Stimulated activated CD8-positive, alpha-beta memory T cell treated with anti-CD3 and anti-CD28 coated beads, Interleukin-2, amount 100 ng/mL, for 48 hours (primary cell): Measurements from ENCODE around the gene FHL3.

Experiments used
- DNase-seq, 2 donors: peaks; one replicate each; pipeline ENCODE4 v3.0.0-alpha.2; 2020; ENCODE audit warnings: low read depth in 2 of 2

Gene FHL3

DNA sequence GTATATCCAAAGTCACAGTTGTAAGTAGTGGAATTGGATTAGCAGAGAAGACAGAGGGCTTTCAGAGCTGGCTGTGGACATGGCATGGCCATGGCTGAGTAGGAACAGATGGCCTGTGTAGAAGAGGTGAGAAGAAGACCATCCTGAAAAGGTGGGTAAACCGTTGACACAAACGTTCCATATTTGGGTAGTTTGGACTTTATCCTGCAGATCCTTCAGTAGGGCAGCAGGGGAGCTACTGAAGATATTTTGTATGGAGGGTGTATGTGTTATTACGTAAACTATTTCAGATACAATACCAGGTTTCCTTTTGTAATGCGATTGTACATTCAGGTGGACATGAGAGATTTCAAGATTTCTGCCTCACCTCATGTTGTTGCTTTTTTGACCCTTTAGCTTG is 8.9 kb upstream of the FHL3 start:
- no peak for DNase-seq

DNA sequence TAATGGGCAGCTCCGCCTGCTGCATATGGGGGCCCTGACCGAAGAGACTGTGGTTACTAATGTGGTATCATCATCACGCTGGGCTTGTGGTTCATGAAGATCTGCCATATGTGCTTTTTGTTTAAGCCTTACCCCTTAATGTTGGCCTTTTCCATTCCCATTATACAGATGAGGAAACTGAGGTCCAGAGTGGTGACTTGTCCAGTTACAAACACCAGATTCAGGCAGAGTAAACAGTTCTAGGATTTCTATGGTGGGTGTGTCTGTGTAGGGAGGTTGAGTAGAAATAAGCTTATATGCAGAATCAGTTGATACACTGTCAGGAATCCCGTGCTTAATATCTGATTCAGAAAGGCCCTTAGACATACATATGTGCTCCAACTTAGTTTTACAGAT is 7.9 kb upstream of the FHL3 start:
- no peak for DNase-seq

DNA sequence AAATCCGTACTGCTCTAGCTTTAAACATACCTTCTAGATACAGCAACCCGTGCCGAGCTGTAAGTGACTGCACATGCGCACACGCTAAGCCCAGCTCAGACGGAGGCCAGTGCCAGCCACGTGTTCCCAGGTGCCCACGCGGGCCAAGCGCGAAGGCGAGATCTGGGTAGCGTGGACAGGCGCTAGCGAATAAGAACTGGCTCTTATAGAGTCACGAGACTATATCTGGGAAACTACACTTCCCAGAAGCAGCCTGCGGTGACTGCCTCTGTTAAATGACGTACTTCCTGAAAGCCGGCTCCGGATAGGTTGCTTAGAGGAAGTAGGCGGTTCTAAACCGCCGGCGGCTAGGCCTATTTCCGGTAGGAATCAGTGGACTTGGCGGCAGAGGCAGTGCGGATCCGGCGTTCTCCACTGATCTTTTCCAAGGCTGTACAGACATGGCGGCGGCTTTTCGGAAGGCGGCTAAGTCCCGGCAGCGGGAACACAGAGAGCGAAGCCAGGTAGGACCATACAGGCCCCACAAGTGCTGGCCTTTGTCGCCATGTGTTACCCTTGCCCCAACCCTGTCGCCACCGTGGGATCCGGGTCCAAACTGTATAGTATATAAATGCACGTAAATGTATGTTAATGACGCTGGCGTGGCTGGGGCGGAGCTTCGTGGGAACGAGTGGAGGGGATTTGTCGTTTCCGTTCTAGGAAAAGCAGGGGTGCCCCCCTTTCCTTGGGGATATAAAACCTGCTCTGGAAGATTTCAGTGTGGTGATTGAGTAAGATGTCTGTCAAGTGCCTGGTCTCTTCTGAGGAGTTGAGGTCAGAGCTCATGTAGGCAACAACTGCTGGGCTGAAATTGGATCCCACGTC is 7.3 kb upstream of the FHL3 start, which contains the start of gene UTP11:
Gene UTP11 (plus strand): TSS at position 372 of the 864 bp plus-strand sequence. CDS start 69 bp downstream, at position 441.
- DNase-seq = peak; percentile 74 to 83

DNA sequence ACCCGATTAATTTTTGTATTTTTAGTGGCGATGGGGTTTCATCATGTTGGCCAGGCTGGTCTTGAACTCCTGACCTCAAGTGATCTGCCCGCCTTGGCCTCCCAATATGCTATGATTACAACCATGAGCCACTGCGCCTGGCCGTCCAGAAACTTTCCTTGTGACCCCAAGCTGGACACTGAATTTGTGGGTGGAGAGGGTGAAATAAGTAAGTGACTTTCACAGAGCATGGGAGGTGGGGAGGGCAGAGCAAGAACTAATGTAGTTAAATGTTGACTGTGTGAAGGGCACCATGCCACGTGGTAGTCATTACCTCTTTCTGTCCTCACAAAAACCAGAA is 4.5 kb upstream of the FHL3 start:
- no peak for DNase-seq

DNA sequence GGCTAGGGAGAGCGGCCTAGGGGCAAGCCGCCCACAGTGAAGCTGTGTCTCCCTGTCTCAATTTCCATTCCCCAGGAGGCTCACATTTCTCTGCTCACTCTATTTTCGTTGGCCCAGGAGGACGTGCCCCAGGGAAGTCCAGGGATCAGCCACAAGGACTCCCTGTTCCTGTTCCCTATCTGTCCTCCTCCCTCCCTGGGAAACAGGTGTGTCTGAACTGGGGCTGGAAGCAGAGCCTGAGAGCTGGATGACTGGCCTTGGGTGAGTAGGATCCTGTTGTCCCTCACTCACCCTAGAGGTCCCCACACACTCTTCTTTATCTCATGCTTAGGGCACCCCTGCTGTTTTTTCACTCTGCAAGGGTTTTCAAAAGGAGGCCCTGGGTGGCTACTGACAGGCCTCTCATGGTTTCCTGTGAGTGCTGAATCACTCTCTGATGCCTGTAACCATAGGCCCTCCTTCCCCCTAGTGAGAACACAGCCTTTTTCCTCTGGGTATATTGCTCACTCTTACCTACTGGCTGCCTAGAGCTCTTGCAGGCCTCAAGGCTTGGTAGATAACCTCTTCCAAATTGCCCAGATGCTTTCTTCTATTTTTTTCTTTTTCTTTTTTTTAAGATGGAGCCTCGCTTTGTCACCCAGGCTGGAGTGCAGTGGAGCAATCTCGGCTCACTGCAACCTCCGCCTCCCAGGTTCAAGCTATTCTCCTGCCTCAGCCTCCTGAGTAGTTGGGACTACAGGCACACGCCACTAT is 4.0 kb upstream of the FHL3 start:
- DNase-seq = peak in 1 of 2 donors; percentile 34

DNA sequence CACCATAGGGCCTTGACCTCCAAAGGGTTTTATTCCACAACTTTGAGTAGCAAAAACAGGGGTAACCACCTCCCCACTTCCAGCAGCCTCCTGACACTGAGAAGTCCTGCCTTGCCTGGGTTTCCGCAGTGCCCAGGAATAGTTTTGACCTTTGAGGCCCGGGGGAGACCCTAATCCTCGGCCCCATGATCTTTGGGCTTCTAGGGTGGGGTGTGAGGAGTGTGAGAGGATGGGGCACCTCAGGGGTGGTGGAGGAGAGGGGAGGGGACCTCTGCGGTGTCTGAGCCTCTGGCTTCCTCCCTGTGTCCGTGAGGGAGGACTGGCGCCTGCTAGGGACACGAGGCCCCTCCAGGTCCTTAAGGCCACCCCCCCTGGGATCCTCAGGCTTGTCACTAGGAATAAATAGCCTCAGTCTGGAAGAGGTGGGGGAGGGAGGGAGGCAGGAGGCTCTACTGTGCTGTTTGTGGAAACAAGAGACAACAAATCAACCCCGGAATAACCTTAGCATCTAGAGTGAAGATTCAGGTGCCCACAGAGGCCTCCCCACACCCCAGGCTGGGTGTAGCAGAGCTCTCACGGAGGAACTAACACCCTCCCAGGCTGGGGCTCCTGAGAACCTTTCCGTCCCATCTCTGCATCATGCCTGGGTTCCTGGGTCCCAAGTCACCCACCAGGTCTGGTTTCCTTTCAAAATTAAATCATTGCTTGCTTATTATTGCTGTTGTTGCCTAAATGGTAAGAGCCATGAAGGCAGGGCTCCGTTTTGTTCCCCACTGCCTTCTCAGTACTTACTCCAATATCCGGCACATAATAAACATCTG is 904 bp upstream of the FHL3 start:
- DNase-seq = no peak

DNA sequence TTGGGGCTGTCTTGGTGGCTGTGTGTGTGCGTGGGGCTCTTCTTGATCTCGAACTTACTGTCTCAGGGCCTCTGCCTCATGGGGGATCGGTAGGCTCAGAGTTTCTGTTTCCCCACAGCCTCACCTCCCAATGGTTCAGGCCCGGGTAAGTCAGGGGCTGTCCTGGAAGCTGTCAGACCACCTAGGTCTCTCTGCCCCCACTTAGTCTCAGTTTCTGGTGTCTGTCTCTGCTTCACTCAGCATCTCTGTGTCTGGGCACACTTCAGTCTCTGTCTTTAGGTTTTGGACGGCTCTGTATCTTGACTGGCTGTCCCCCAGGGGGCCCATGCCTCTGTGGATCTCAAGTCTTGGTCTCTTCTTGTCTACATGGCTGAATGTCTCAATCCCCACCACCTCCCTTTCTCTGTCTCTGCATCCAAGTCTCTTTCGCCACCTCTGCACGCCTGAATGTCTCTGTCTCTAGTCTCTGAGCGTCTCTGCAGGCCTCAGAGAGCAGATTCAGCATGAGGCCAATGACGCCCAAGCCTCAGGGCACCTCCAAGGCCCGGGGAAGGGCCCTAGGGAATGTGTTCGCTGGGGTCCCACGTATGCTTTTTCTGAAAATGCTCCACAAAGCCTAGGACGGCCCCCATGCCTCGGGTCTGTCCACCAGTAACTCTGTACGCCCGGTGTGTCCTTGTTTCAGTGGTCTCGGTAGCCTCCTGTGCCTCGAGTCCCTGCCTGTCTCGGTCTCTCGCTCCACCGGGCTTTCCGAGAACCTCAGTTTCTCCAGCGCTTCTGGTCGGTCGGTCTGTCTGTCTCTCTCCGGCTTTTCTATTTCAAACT is 818 bp downstream of the FHL3 start:
- no peak for DNase-seq

DNA sequence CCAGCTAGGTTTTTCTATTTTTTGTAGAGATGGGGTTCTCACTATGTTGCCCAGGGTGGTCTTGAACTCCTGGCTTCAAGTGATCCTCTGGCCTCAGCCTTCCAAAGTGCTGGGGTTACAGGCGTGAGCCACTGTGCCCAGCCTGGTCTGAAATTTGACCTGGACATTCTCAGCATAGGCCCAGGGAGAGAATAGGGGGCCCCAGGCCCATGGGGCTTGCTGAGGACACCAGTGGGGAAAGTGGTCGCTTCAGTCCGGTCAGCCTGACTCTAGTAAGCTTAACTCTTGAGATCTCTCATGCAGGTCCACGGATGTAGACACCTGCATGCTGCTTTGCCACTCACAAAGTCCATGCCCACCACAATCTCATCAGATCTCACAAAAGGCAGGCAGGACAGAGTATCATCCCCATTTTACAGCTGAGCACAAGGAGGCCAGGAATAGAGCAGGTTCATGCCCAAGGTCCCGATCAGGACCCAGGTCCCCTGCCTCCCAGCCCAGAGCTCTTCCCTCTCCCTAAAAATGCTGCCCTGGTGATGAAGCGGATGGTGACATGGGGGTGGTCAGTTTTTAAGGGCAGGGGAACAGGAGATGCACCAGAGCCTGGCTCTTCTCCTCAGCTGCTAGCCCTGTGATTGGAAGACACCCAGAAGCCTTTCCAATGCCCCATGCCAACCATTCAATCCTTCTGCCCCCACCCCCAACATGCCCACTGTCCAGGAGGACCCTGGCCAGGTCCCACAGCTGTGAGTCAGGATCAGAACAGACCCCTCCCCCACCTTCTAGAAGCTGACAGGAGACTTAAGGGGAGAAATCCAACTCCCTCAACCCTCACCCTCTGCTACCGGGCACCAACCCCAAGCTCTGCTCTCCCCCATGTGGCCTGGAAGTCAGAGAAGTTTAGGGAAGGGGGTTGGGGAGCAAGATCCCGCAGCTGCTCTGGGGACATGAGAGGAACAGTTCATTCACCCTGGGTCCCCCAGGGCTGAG is 1.8 kb downstream of the FHL3 start:
- no peak for DNase-seq

DNA sequence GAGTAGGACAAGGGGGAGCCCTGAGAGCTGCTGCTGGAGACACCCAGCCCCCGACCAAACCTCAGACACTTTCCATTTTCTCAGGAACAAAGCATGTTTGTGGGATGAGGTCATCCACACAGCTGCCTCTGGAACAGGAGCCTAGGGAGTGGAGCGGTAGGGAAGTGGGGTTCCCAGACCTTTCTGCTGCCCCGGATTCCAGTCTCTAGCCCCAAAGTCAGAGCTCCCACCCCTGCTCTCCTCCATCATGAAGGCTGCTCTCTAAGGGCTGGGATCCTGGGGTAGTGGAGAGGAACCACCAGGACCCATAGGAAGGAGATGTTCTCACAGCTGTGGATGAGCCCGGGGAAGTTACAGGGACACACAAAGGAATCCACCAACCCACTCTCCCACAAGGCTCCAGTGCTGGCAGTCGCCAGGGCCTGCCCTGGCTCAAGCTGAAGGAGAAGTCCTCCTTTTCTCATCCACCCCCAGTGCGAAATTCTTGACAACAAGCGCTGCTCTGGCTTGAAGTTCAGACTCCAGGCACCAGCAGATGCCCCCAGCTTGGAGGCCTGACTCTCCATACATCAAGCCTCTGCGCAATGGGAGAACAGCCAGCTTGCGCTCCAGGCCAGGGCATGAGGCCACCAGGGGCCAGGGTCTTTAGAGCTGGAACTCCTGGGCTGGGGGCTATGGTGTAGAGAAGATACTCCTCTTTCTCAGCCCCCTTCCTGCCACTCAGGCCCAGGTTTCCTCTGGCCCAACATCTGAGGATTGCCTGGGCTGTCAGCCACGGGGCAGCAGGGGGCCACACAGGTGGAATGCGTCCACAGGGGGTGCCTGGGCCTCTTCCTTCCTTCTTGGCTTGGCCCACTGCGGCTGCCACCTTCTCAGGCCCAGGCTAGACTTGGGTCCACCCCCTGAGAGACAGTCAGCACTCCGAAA is 4.5 kb downstream of the FHL3 start:
- DNase-seq = no peak

DNA sequence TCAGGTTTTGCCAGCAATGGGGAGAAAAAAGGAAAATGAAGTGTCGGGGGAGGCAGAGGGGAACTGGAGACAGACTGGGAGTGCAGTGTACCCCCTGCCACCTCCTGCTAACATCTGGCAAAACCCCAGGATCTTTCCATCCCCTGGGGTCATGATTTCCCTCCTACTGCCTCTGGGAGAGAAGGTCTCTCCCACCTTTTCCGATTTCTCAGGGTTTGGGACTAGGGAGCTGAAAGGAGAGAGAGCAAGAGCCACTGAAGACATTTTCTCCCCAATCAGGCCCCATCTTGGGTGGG is 5.1 kb downstream of the FHL3 start:
- DNase-seq = no peak

DNA sequence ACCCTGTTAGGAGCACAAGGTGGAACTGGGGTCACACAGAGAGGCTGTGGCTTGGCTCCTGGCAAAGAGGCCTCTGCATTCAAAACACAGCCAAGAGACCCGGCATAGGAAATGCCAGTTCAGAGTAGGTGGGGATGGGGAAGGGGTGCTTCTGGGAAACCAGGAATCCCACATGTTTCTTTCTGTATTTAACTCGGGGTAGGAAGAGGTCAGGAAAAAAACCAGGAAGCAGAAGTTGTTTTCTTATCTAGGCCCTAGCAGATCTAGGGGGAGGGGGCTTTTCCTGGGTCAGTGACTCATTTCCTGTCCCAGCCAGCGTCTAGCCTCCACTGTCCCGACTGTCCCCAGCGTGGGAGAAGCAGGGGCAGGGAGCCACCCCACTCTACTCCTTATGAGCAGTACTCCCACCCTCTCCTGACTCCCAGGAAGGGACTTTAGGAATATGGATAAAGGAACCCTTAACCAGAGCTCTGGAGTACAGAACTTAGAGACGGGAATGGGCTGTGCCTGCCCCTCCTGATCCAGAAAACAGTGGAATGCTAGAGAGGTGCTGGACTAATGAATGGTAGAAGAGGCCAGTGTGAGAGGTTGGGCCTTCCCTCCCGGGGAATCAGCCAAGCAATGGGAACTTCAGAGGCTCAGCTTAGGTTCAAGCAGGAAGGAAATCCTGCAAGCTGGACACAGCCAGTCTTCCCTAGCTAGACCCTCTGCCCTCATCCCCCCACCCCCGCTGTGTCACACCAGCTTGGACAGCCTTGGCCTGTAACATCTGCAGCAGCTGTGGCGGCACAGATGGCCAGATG is 5.7 kb downstream of the FHL3 start:
- no peak for DNase-seq

DNA sequence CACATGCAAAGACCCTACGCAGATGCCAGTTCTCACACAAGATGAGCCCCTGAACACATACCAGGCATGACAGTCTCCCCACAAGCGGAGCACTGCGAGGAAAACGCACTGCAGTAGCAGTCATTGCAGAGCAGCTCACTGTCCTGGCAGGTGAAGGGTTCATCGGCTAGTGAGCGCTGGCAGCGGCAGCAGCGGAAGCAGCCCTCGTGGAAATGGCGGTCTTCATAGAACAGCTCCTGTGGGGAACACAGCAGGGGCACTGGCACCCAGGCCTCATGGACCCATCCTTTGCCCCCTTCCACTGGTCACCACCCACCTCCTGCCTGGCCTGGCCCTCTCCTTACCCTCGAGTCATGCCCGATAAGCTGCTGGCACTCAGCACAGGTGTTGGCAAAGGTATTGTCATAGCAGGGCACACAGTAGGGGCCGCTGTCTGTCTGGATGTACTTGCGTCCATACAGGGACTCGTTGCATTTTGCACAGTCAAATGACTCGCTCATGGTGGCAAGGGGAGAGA is 6.3 kb downstream of the FHL3 start:
- no peak for DNase-seq

DNA sequence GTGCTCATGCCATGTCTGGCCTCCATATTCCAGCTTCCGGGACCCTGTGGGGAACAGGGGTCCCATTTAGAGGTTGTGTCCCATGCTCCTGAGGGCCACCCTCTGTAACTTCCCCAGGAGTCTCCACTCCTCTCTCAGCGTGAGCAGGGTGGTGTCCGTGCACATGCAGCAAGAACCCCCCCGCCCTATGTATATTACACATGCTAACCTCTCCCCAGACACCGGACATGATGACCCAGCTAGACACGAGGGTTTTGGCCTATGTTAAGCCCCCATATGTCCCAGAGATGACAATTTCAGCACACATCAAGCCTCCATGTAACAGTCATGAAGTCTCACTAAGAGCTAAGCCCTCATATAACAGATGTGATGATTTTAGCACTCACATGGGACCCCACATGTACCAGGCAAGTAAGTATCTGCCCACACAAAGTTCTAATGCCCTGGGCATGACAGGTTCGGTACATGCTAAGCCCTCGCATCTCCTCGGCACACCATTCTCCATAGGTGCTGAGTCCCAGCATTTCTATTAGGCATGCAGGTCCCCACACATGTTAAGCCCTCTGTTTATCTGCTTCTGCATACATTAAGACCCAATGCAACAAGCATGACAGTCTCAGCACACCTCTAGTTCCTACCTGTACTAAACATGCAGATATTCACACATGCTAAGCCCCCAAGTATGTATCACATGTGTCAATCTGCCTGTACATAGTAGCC is 7.1 kb downstream of the FHL3 start:
- DNase-seq = no peak

DNA sequence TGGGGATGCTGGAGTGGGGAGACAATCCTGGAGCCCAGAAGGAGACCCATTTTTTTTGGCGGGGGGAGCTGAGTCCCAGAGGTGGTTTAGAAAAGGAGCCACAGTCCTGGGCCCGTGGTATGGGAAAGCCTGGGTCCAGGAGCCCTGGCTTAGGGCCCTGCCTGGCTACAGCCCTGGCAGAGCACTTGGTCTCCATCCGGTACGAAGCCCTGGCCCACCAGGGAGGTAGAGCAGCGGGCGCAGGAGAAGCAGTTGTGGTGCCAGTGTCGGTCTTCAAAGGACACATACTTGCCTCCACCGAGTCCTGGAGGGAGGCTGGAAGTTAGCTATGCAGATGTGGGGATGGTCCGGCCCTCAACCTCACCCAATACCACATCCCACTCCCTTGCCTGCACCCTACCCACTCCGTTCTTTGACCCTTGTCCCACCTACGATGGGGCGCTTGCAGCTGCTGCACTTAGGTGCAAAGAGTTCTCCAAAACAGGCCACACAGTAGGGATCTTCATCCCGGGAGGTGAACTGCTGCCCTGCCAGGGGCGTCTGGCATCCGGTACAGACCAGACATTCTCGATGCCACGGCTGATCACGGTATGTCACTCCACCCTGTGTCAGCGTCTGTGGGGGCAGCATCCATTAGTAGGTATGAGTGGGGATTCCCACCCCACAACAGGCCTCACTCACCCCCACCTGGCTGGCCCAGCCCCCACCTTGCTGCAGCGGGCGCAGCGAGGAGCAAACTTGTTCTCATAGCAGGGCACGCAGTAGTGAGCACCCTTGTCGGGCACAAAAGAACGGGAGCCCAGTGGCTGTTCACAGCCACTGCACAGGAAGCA is 7.8 kb downstream of the FHL3 start:
- DNase-seq = no peak

DNA sequence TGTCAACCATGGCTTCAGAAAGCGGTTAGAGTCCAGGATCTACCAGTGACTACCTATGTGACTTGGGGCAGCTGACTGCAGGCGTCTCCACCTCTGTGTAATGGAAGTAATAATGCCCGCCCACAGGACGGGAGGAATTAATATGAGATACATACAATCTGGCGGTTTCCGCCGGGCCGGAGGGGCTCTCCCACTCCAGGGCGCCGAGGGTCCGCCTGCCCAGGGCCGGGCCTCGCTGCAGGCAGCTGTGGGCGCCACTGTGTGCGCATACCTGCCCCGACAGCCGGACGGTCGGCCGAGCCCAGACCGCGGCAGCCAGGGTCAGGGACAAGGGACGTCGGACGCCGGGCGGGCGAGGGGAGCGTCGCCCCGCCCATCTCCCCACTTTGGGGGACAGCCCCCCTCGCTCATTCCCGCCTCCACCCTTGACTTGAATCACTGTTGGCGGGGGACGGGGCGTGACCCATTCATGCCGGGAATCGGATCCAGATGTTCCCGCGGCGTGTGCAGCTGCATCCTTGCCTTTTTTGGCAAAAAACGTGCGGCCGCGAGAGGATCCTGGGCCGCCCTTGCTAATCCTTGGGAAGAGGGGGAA is 9.5 kb downstream of the FHL3 start:
- no peak for DNase-seq

DNA sequence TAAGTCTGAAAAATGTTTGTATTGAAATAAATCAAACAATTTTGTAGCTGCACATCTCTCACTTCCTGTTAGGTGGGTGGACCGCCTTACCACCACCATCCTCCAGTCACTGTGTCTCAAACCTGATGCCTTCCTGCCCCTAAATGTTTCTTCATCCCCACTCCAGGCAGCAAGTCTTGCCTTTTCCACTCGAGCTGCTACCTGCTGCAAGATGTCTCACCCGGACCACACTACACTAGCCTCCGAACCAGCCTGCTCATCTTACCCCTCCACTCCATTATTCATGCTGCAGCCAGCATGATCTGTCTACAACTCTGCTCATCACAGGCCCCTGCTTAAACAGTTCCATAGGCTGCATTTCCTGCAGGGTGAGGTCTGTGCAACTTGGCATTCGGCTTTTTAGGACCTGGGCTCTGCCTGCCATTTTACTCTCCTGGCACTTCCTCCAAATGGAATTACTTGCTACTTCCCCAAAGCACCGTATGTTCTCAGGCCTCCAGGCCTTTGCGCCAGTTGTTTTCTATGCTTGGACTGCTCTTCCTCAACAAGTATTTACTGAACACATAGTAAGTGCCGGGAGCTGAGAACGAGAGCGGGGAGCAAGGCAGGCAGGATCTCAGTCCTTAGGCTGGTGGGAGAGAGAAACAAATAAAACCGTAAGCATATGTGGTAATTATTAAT is 10.3 kb downstream of the FHL3 start:
- no peak for DNase-seq
